Hypothalamus (tissue), 51 donors: ENCODE measurements around the gene NDUFS3.
"Not testable (repeated sequence)": the region's sequence is repeated elsewhere in the genome, so short reads cannot be mapped to it uniquely, and the experiment has no call there.

Experiments
- DNase-seq, 51 donors: peaks; one replicate each; lab custom pipeline; 2025; lab: John Stamatoyannopoulos, UW

Gene NDUFS3

GRCh38 chr11:47578524-47579494, at the start of gene NDUFS3, which contains the start of gene KBTBD4:
Gene NDUFS3, plus strand, starts transcription at chr11:47579074. Its CDS starts 18 bp downstream, at chr11:47579092.
Gene KBTBD4, minus strand, starts transcription at chr11:47578970. Its CDS starts 19 bp downstream, at chr11:47578951.
- peak; percentile 56 to 97 (median 86) for DNase-seq

- no peak for DNase-seq
These were observed 48.9 kb upstream of the NDUFS3 start for GRCh38 chr11:47529951-47530350.

- DNase-seq, result not testable (repeated sequence)
These were observed 48.2 kb upstream of the NDUFS3 start for GRCh38 chr11:47530721-47531120.

GRCh38 chr11:47531666-47532065, 47.2 kb upstream of the NDUFS3 start:
- no peak for DNase-seq

DNA sequence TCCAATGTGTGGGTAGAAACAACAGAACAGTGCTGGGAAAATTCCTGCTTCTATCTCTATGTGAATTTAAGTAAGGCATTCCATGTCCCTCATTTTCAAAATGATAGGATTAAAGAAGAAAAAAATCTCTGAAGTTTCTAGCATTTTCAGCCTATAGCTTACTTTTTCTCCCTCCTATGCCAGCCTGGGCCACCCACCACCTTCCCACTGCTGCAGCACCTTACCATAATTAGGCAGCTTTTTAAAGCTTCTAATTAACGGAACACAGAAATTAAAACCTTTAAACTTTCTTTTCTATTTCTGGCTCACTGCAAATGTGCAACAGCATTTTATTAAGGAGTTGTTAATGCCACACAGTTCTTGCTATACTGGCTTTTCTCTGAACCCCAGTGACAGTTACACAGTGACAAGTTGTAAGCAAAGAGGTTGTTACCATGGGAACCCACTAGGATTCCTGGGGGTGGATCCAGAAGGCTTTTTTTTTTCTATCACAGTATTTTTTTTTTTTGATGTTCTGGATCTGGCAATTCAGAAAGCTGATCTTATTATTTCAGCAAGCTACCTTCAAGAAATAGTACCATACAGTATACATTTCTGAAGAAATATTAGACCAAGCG, 46.2 kb upstream of the NDUFS3 start:
- DNase-seq, result peak in 1 of 51 donors; percentile 38

GRCh38 chr11:47533690-47534151, 45.2 kb upstream of the NDUFS3 start:
- no peak for DNase-seq

DNA sequence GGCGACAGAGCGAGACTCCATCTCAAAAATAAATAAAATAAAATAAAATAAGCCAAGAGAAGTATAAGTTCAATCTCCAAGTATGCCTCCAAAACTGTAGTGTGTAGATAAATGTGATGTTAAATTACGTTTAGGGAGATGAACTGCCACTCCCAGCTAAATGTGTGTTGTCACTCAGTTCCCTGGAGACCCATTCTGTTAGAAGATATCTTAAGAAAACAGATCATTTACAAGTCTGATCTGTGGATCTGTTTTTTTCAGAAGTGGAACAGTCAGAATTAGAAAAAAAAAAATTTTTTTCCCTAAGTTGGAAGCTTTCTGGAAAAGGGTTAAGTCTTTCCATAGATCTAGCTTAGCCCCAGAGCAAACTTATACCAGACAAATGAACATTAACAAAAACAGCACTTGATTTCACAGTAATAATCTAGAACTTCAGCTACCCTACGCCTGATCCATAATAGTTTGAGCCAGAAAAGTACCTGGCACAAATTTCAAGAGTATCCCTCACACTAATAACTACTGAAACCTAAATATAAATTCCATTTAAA, 44.1 kb upstream of the NDUFS3 start:
- DNase-seq, result no peak

DNA sequence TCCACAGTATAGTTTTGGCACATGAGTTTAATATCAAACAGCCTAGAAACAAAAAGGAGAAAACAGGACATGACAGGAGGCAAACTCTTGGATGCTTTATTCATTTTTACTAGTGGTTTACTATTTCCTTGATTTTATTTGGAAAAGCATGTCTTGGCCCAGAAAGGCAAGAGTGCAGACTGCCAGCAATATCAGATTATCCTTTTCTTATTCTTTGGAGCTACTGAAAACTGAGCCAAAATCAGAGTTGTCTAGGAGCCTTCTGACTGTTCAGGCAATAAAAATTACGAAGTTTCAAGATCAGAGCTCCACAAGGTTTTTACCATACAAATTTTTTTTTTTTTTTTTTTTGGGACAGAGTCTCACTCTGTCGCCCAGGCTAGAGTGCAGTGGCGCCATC, 42.0 kb upstream of the NDUFS3 start:
- DNase-seq, result no peak

DNA sequence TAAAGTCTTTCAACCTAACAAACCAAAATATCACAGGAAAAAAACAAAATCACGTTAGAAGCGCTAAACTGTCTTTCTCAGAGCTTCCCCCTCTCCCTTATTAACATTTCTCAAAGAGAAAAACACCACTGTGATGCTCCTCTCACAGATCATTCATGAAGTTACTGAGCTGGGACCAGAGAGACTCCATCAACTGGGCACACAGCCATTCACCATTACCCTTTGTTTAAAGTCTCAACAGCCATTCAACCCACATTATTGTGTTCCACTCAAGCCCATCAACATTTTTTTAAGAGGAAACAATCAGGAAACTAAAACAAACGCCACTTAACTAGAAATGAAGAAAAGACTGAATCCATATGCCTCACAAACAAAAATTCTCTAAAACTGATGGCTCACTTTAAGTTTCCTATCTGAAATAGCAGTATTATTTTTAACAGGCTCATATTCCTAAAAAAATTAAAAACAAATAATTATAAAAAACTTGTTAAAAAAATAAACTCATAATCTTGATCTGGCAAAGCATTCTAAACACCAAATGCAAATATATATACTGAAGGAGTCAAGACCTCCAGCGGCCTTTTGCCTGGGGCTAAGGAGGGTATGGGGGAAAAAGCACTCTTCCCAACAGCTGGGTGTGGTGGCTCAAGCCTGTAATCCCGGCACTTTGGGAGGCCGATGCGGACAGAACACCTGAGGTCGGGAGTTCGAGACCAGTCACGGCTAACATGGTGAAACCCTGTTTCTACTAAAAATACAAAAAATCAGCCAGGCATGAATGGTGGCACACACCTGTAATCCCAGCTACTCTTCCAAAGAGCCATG, 39.9 kb upstream of the NDUFS3 start:
- peak in 7 of 51 donors; percentile 4 to 44 (median 10) for DNase-seq

GRCh38 chr11:47539681-47540039, 39.2 kb upstream of the NDUFS3 start:
- DNase-seq, result no peak

DNA sequence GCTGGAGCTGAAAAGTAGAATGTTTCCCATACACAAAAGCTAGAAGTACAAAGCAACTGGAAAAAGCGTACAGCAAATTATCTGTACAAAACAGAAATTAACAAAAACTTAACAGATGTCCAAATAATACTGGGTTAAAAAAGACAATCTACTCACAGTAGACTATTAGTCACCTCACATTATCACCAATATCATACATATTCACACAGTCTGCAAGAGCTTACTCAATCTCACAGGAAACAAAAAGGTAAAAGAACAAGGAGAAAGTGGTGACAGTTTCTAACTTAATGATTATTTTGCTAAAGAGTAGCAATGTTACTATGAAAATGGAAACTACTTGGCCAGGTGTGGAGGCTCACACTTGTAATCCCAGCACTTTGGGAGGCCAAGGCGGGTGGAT, 37.8 kb upstream of the NDUFS3 start:
- no peak for DNase-seq

DNA sequence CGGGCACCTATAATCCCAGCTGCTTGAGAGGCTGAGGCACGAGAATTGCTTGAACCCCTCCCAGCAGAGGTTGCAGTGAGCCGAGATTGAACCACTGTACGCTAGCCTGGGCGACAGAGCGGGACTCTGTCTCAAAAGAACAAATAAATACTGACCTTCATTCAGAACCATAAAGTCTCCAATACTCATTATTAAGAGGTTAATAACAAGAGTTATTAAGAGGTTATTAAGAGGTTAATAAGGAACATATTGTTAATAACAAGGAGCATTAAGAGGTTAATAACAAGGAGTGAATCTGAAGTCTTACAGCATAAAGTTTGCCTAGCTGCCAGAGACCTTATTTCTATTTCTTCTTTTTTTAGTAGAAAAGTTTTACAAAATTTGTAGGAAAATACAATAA, 33.6 kb upstream of the NDUFS3 start:
- no peak for DNase-seq

DNA sequence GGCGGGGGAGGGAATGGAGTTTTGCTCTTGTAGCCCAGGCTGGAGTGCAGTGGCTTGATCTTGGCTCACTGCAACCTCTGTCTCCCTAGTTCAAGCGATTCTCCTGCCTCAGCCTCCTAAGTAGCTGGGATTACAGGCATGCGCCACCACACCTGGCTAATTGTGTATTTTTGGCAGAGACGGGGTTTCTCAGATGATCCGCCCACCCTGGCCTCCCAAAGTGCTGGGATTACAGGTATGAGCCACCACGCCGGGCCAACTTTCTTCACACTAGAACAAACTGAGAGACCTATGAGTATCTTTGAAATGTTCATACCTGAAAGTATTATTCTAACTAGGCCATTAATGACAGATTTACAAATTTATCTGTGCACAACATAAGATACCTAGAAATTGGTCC, 32.6 kb upstream of the NDUFS3 start:
- DNase-seq, result not testable (repeated sequence)

GRCh38 chr11:47550288-47551047, 28.4 kb upstream of the NDUFS3 start:
- no peak for DNase-seq

- DNase-seq, result no peak
These were observed 27.8 kb upstream of the NDUFS3 start for GRCh38 chr11:47551086-47551485.

DNA sequence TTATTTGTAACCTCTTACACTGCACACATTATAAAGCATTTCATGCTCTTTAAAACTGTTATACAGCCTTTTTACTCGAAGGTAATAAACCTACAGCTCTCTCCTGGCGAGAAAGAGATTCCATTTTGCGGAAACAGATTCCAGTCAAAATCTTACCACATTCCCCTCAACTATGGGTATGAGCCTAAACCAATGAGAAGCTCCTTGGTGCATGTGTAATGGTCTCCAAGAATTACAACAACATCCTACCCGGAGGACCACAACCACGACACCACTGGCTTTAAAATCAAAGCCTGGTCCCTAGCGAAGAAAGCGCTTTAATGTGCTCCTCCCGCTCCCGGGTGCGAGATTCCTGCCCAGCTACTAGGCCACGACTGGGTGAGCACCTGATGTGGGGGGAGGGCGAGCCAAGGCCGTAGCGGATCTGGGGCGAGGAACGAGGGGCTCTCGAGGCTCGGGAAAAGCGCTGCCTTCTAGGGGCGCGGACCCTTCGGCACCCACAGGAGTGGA, 26.8 kb upstream of the NDUFS3 start:
- peak in 15 of 51 donors; percentile 3 to 55 (median 32) for DNase-seq

DNA sequence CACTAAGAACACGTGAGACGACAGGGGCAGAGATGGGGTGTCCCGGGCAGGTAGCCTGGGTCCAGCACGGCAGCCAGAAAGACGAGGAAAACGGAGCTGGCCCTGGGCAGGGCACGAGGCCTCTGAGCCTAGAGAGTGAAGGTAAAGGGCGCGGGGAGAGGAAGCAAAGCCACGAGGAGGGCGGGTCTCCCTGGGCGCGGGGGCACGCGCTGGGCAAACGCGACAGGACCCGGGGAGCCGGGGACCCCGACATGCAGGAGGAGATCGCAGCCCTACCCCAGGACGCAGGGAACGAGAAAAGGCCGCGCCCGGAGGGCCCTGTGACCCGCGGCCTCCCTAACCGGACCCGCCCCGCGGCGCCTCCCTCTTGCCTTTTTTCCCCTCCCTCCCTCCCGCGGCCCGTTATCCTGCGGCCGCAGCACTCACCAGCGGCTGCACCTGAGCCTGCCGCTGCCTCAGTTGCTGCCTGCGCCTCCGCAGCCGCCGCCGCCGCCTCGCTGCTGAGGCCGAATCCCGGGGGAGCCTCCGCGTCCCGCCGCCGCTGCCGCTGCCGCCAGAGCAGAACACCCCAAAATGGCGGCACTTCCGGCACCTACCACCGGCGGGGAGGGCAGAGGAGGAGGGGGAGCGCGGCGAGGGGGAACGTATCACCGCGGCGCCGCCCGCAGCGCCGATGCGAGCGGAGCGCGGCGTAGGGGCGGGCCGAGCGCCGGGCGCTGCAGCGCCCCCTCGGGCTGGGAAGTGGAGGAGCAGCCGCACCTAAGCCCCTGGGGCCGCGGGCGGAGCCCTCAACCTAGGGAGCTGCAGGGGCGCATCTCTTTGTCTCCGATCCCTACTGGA, 26.1 kb upstream of the NDUFS3 start, which contains the start of gene CELF1:
Gene CELF1, minus strand, starts transcription at position 567 of the 840 bp plus-strand sequence. CDS start 53,609 bp downstream, outside the sequence.
- DNase-seq, result peak; percentile 49 to 94 (median 81)

DNA sequence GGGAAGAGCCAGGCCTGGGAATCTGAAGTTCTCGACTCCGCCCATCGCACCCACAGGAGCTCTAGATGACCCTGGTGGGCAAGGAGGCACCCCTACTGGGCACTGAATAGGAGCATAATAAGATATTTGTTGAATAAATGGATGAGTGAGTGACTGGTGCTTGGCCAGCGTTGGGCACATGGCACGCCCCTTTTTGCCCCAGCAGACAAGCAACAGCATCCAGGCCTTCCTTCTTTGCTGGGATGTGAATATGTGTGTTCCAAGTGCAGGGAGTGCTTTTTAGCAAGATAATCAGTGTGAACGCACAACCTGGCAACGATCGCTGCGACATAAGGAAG, 25.5 kb upstream of the NDUFS3 start:
- peak in 3 of 51 donors; percentile 54 to 89 (median 55) for DNase-seq
